Heart left ventricle (tissue), 13 donors: ENCODE data around the gene CBLB.

ENCODE experiments used
- POLR2A ChIP-seq, 2 donors: fragments of 450-650 bp; IDR thresholded peaks; one replicate each; pipeline ENCODE4 v1.6.1; 2017; ENCODE audit warnings: antibody characterized with exemption in 2 of 2, mild to moderate bottlenecking in 2 of 2, moderate library complexity in 2 of 2
- TF ChIP-seq, protein P1 (sequence below), 12 donors: fragments of 200-600 bp; sonication (generic) in 4 of 12; IDR thresholded peaks; one replicate each; pipeline versions ENCODE4 v1.5.0 to v1.8.0; 2018 to 2022; ENCODE audit warnings: antibody characterized with exemption in 12 of 12, mild to moderate bottlenecking in 5 of 12
- donor health status: ischemic (EF 13 %, LVEDD 7.1; RV severe dilation, severe dysfunction).
- donor health status: DM: no; HTN: yes; CAD: no.
- donor health status: DM: no; HTN: no; CAD: no.
- donor health status: ischemic (EF 25% LVEDD 6.9; RV normal size, moderate dysfunction).
- donor health status: ischemic (EF 25% LVEDD 5.7; RV mildly dilated, moderate dysfunction).
- donor health status: ischemic (EF 35%, LVEDD 5.7; RV mildly dilated, moderate dysfunction).
- donor health status: nonischemic (EF 11% LVEDD 7.7; RV severe dilation, severe dysfunction).
- donor health status: DM: yes; HTN: yes; CAD: no.
- donor health status: PGD.
- donor health status: ischemic (EF 29% LVEDD 5.4; RV normal size, mild dysfunction).
- donor health status: nonischemic (EF 23%, LVEDD 6.1; RV moderate dilation, normal function).

DNA sequence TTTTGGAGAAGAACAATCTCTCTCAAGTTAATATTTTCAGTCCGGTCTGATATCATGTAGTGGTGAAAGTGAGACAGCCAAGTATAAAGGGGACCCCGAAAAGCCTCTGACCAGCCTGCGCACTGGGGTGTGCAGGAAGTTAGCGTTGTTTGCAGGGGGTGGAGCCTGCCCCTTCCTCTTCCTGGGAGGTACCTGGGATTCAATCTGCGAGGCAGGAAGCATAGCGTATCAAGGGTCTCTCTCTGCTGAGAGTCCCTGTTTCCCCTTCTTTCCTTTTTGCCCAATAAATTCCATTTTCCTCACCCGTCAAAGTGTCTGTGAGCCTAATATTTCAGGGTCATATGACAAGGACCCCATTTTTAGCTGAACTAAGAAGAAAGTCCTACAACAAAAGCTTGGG is 44.8 kb upstream of the CBLB start:
- TF ChIP-seq, protein P1, sequence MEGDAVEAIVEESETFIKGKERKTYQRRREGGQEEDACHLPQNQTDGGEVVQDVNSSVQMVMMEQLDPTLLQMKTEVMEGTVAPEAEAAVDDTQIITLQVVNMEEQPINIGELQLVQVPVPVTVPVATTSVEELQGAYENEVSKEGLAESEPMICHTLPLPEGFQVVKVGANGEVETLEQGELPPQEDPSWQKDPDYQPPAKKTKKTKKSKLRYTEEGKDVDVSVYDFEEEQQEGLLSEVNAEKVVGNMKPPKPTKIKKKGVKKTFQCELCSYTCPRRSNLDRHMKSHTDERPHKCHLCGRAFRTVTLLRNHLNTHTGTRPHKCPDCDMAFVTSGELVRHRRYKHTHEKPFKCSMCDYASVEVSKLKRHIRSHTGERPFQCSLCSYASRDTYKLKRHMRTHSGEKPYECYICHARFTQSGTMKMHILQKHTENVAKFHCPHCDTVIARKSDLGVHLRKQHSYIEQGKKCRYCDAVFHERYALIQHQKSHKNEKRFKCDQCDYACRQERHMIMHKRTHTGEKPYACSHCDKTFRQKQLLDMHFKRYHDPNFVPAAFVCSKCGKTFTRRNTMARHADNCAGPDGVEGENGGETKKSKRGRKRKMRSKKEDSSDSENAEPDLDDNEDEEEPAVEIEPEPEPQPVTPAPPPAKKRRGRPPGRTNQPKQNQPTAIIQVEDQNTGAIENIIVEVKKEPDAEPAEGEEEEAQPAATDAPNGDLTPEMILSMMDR (IDR thresholded peaks at IDR 0.05), result no peak
- no peak for TF ChIP-seq POLR2A (IDR thresholded peaks at IDR 0.05)
